Anterior cingulate cortex (tissue), 58 donors: ENCODE data around the gene GSC.

Source experiments
- DNase-seq, 58 donors: peaks; one replicate each; lab custom pipeline; 2025; lab: John Stamatoyannopoulos, UW

The GSC gene

GRCh38 chr14:94772548-94772947, 2.6 kb upstream of the GSC start:
- DNase-seq: no peak

- DNase-seq: no peak
Observed at GRCh38 chr14:94771906-94772490, 2.1 kb upstream of the GSC start.

- no peak for DNase-seq
Observed at GRCh38 chr14:94771158-94771905, 1.4 kb upstream of the GSC start.

GRCh38 chr14:94770815-94771157, 873 bp upstream of the GSC start:
- no peak for DNase-seq

GRCh38 chr14:94770251-94770749, 387 bp upstream of the GSC start:
- DNase-seq: no peak

- no peak for DNase-seq
Observed at GRCh38 chr14:94768521-94769390, 1.2 kb downstream of the GSC start.

- DNase-seq: no peak
Observed at GRCh38 chr14:94768141-94768520, 1.8 kb downstream of the GSC start.

GRCh38 chr14:94767321-94767878, 2.5 kb downstream of the GSC start:
- no peak for DNase-seq

GRCh38 chr14:94764573-94764972, 5.3 kb downstream of the GSC start:
- no peak for DNase-seq

GRCh38 chr14:94762431-94762830, 7.5 kb downstream of the GSC start:
- DNase-seq: no peak

GRCh38 chr14:94761997-94762377, 7.9 kb downstream of the GSC start:
- no peak for DNase-seq

GRCh38 chr14:94761348-94761996, 8.4 kb downstream of the GSC start:
- no peak for DNase-seq

- no peak for DNase-seq
Observed at GRCh38 chr14:94756310-94756882, 13.5 kb downstream of the GSC start.

- DNase-seq: no peak
Observed at GRCh38 chr14:94754391-94754942, 15.4 kb downstream of the GSC start.

- no peak for DNase-seq
Observed at GRCh38 chr14:94752591-94753436, 17.1 kb downstream of the GSC start.

- DNase-seq: no peak
Observed at GRCh38 chr14:94751956-94752355, 18.0 kb downstream of the GSC start.

- DNase-seq: no peak
Observed at GRCh38 chr14:94751321-94751720, 18.6 kb downstream of the GSC start.

- no peak for DNase-seq
Observed at GRCh38 chr14:94750371-94750770, 19.5 kb downstream of the GSC start.
